Neural progenitor cell (in vitro differentiated cells): Measurements from ENCODE around the gene NELL2. TPM values are rescaled to one million over a fixed set of nuclear protein-coding genes. Genes with fewer than 3 reads are reported as not detected.

Experiments
- DNase-seq: peaks from one replicate; pipeline ENCODE4 v3.0.0-alpha.2; 2016; ENCODE audit warnings: low spot score
- H2AFZ ChIP-seq: fragments of 200-600 bp; sonication (generic); replicated peaks from 2 replicates; pipeline ENCODE4 v1.6.1; 2016; ENCODE audit warnings: antibody characterized with exemption
- H3F3A ChIP-seq: fragments of 200-600 bp; sonication (generic); 2 replicates; pipeline ENCODE4 v1.6.1; 2016; ENCODE audit warnings: antibody characterized with exemption, low read depth
- H3K27ac ChIP-seq: fragments of 200-600 bp; sonication (generic); 2 replicates; pipeline ENCODE4 v1.5.1; 2016; ENCODE audit warnings: mild to moderate bottlenecking
- H3K27me3 ChIP-seq: fragments of 200-600 bp; sonication (generic); 2 replicates; pipeline ENCODE4 v1.6.1; 2016; ENCODE audit warnings: mild to moderate bottlenecking, moderate library complexity
- H3K36me3 ChIP-seq: fragments of 200-600 bp; sonication (generic); 2 replicates; pipeline ENCODE4 v1.5.1; 2016
- H3K4me1 ChIP-seq: fragments of 200-600 bp; sonication (generic); 2 replicates; pipeline ENCODE4 v1.6.1; 2016; ENCODE audit warnings: mixed run types
- H3K4me2 ChIP-seq: fragments of 200-600 bp; sonication (generic); 2 replicates; pipeline ENCODE4 v1.6.1; 2016
- H3K4me3 ChIP-seq: fragments of 200-600 bp; sonication (generic); 2 replicates; pipeline ENCODE4 v1.5.1; 2016
- H3K79me2 ChIP-seq: fragments of 200-600 bp; sonication (generic); 2 replicates; pipeline ENCODE4 v1.6.1; 2016; ENCODE audit warnings: low read depth
- H3K9ac ChIP-seq: fragments of 200-600 bp; sonication (generic); 2 replicates; pipeline ENCODE4 v1.6.1; 2016
- H3K9me3 ChIP-seq: fragments of 200-600 bp; sonication (generic); 2 replicates; pipeline ENCODE4 v1.5.1; 2016; ENCODE audit warnings: low read depth
- H4K20me1 ChIP-seq: fragments of 200-600 bp; sonication (generic); 2 replicates; pipeline ENCODE4 v1.6.1; 2016; ENCODE audit warnings: low read depth
- H3K27ac Mint-ChIP-seq: 3 replicates; pipeline ENCODE4 v1.8.0; 2021; ENCODE audit warnings: mixed read lengths
- H3K27me3 Mint-ChIP-seq: 2 replicates; pipeline ENCODE4 v1.8.0; 2022; ENCODE audit warnings: low read depth, mild to moderate bottlenecking, inconsistent platforms, moderate library complexity, mixed read lengths; ENCODE audit not compliant: insufficient read depth
- H3K36me3 Mint-ChIP-seq: 3 replicates; pipeline ENCODE4 v1.8.0; 2021; ENCODE audit warnings: mixed read lengths
- H3K4me1 Mint-ChIP-seq: 3 replicates; pipeline ENCODE4 v1.8.0; 2021; ENCODE audit warnings: mixed read lengths
- H3K4me3 Mint-ChIP-seq: 3 replicates; pipeline ENCODE4 v1.8.0; 2021; ENCODE audit warnings: mild to moderate bottlenecking, moderate library complexity, mixed read lengths
- H3K9me3 Mint-ChIP-seq: 3 replicates; pipeline ENCODE4 v1.8.0; 2020; ENCODE audit warnings: mixed read lengths
- CTCF ChIP-seq: fragments of 200-600 bp; sonication (generic); IDR thresholded peaks from 2 replicates; pipeline ENCODE4 v1.5.1; 2017; ENCODE audit warnings: antibody characterized with exemption, mild to moderate bottlenecking
- EZH2 ChIP-seq: fragments of 200-600 bp; sonication (generic); IDR thresholded peaks from 2 replicates; pipeline ENCODE4 v1.6.1; 2017; ENCODE audit warnings: antibody characterized with exemption, mild to moderate bottlenecking, moderate library complexity
- EZH2phosphoT487 ChIP-seq: fragments of 200-600 bp; sonication (generic); IDR thresholded peaks from 2 replicates; pipeline ENCODE4 v1.6.1; 2017; ENCODE audit warnings: antibody characterized with exemption
- small RNA-seq: library from RNA; depleted of rRNA; stranded (forward); fragments of <200 nt; gene quantifications from one replicate; pipeline ENCODE3, GENCODE V24; 2015
- total RNA-seq: library from RNA; depleted of rRNA; stranded (reverse); fragments of >200 nt; gene quantifications from 2 replicates; pipeline ENCODE4 v1.2.3, GENCODE V29; 2015; ENCODE audit warnings: low replicate concordance

Gene NELL2
- total RNA-seq, 1 donor from 2014 or later: 398 TPM

DNA sequence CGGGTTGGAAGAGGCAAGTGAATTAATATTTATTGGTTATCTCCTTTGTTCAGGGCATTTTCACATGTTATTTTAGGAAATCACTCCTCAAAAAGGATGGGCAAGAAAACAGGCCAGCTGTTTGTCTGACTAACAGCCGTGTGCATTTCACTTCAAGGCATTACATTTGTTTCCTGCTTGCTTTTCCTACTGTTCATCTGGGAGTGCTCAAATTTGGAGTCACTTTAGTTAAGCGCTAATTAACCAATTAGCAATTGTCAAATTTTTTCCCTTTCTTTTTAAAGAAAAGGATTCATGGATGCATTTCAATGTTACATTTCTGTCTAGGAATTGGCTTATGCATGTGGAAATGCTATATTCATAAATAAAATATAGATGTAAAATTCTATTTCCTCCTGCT, 415.9 kb downstream of the NELL2 start:
- no peak overlapping the region for H3K4me2 ChIP-seq
- H3K4me3 ChIP-seq: no peak overlapping the region
- no peak overlapping the region for H3K4me3 Mint-ChIP-seq
- H3K27ac Mint-ChIP-seq: no peak overlapping the region
- H3K36me3 Mint-ChIP-seq: peaks cover 6% of the 10 kb centered on the region
- peaks cover 6% of the 10 kb centered on the region for H3K36me3 ChIP-seq
- peaks cover 28% of the 10 kb centered on the region for H3K4me1 Mint-ChIP-seq
- no peaks in the 10 kb centered on the region for H3K27me3 ChIP-seq
- TF ChIP-seq EZH2phosphoT487 (no peak), CTCF (no peak), EZH2 (no peak)
- H2AFZ ChIP-seq: peak overlapping the region; percentile 73
- no peak overlapping the region for H3K27ac ChIP-seq
- peaks cover 20% of the 10 kb centered on the region for H3K9me3 Mint-ChIP-seq
- no peaks in the 10 kb centered on the region for H4K20me1 ChIP-seq
- peaks cover 42% of the 10 kb centered on the region for H3K4me1 ChIP-seq
- H3K9ac ChIP-seq: no peak overlapping the region
- H3K27me3 Mint-ChIP-seq: no peaks in the 10 kb centered on the region
- no peaks in the 10 kb centered on the region for H3K79me2 ChIP-seq
- H3F3A ChIP-seq: peaks cover 16% of the 10 kb centered on the region
- DNase-seq: no peak
- H3K9me3 ChIP-seq: no peaks in the 10 kb centered on the region

DNA sequence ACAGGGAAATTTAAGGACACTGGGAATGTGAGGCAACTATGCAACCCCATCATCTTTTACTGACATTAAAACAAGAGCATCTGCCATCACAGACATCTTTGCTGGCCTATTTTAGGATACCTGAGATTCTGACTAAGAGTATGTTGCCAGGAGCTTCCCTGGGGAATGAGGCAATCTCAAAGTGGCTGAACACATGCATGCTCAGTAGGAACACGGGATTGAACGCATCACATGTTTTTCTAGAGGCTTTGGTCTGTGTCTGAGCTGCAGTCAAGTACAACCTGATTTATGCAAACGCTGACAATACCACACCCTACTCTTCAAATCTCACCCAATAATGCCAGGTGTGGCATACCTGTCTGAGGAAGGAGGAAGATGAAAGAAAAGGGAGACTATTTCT, 416.5 kb downstream of the NELL2 start:
- no peaks in the 10 kb centered on the region for H3K27me3 ChIP-seq
- H3K4me2 ChIP-seq: no peak overlapping the region
- Mint-ChIP-seq H3K27me3 (no peaks in the 10 kb centered on the region), H3K4me1 (peaks cover 21% of the 10 kb centered on the region), H3K9me3 (peaks cover 18% of the 10 kb centered on the region), H3K4me3 (no peak overlapping the region), H3K36me3 (peaks cover 3% of the 10 kb centered on the region), H3K27ac (no peak overlapping the region)
- peaks cover 13% of the 10 kb centered on the region for H3F3A ChIP-seq
- H3K9ac ChIP-seq: no peak overlapping the region
- no peak overlapping the region for H3K4me3 ChIP-seq
- DNase-seq: no peak
- H3K9me3 ChIP-seq: no peaks in the 10 kb centered on the region
- no peak overlapping the region for H2AFZ ChIP-seq
- TF ChIP-seq EZH2 (no peak), EZH2phosphoT487 (no peak), CTCF (no peak)
- peaks cover 35% of the 10 kb centered on the region for H3K4me1 ChIP-seq
- peaks cover 6% of the 10 kb centered on the region for H3K36me3 ChIP-seq
- H3K27ac ChIP-seq: no peak overlapping the region
- no peaks in the 10 kb centered on the region for H3K79me2 ChIP-seq
- no peaks in the 10 kb centered on the region for H4K20me1 ChIP-seq

Small RNAs within 50 kb of the gene (small RNA-seq; reads per million reads assigned to genes)
- gene RF00019: not detected

Other genes with a start within 250 kb of the NELL2 start
- 0.06 TPM in 1 of 2 replicates, not detected in the other for gene DBX2, start 174.8 kb upstream of the NELL2 start, total RNA-seq